Spleen (tissue), 11 donors: Measurements from ENCODE around the gene CHST15. TPM values are rescaled to one million over a fixed set of nuclear protein-coding genes. Genes with fewer than 3 reads are reported as not detected.

Experiments used
- DNase-seq: peaks from one replicate; pipeline ENCODE4 v3.0.0-alpha.2; 2020
- H3K27ac ChIP-seq, 8 donors: fragments of 200-600 bp; sonication (generic) in 7 of 8; 1 replicate in 4 of 8; 2 replicates in 4 of 8; pipeline versions ENCODE4 v1.5.0 to v1.8.0; 2016 to 2021; ENCODE audit warnings: inconsistent platforms in 4 of 8, mild to moderate bottlenecking in 4 of 8, moderate library complexity in 1 of 8
- H3K27me3 ChIP-seq, 7 donors: fragments of 200-600 bp; sonication (generic) in 6 of 7; replicated peaks in 1 of 7; 1 replicate in 4 of 7; 2 replicates in 3 of 7; pipeline versions ENCODE4 v1.5.0 to v1.8.0; 2016 to 2021; ENCODE audit warnings: inconsistent platforms in 3 of 7, mild to moderate bottlenecking in 1 of 7
- H3K36me3 ChIP-seq, 6 donors: fragments of 200-600 bp; sonication (generic) in 5 of 6; 1 replicate in 4 of 6; 2 replicates in 2 of 6; pipeline versions ENCODE4 v1.5.0 to v1.8.0; 2016 to 2021; ENCODE audit warnings: inconsistent platforms in 2 of 6
- H3K4me1 ChIP-seq, 6 donors: fragments of 200-600 bp; sonication (generic) in 5 of 6; 1 replicate in 3 of 6; 2 replicates in 3 of 6; pipeline versions ENCODE4 v1.5.0 to v1.8.0; 2016 to 2021; ENCODE audit warnings: inconsistent platforms in 3 of 6
- H3K4me3 ChIP-seq, 8 donors: fragments of 200-600 bp; sonication (generic) in 7 of 8; 1 replicate in 4 of 8; 2 replicates in 4 of 8; pipeline versions ENCODE4 v1.5.0 to v1.8.0; 2016 to 2021; ENCODE audit warnings: inconsistent platforms in 4 of 8, mild to moderate bottlenecking in 4 of 8, moderate library complexity in 2 of 8
- H3K9me3 ChIP-seq, 8 donors: fragments of 200-600 bp; sonication (generic) in 7 of 8; 1 replicate in 4 of 8; 2 replicates in 4 of 8; pipeline versions ENCODE4 v1.5.0 to v1.8.0; 2016 to 2021; ENCODE audit warnings: inconsistent platforms in 4 of 8
- POLR2A ChIP-seq, 3 donors: fragments of 450-650 bp; IDR thresholded peaks; one replicate each; pipeline ENCODE4 v1.5.1; 2017; ENCODE audit warnings: antibody characterized with exemption in 3 of 3, mild to moderate bottlenecking in 1 of 3
- POLR2AphosphoS5 ChIP-seq, 3 donors: sonication (generic); formaldehyde crosslinking; IDR thresholded peaks; one replicate each; pipeline ENCODE4 v1.5.1; 2017; ENCODE audit warnings: antibody characterized with exemption in 3 of 3
- WGBS, 5 donors: extraction: QIAGEN DNeasy Blood & Tissue Kit in 3 of 5; methylation state at CpG; one replicate each; pipeline versions ENCODE4 v1.1.5 to v1.1.7; 2013 to 2018; 5-methylcytosine and 5-hydroxymethylcytosine counted together
- intact Hi-C: fragments of 100-400 bp; cut with DNase I; formaldehyde crosslinking; loops from one replicate; pipeline ENCODE4 v1.15.0; 2023; ENCODE audit warnings: low total_unique reads
- polyA plus RNA-seq, 3 donors: library from polyadenylated mRNA; stranded (reverse); fragments of 200-250 nt; gene quantifications; one replicate each; pipeline ENCODE4 v1.2.1, GENCODE V29; 2013
- total RNA-seq, 7 donors: library from RNA; depleted of rRNA in 3 of 7; stranded (reverse); fragments of >200 nt in 3 of 7; fragmentation: NEBNext Ultra II Directional in 4 of 7; extraction: Animal tissue kit (Norgen Biotek cat#: 25700) in 4 of 7; gene quantifications; one replicate each; pipeline versions ENCODE4 v1.1.0 to v1.2.1, GENCODE V29; 2016 to 2021
- TF ChIP-seq, protein P1 (sequence below), 11 experiments: fragments of 200-600 bp in 7 of 11; fragments of 450-650 bp in 4 of 11; sonication (generic) in 4 of 11; IDR thresholded peaks in 8 of 11; conservative IDR thresholded peaks in 3 of 11; 1 replicate in 7 of 11; 2 replicates in 4 of 11; pipeline versions ENCODE4 v1.4.0 to v1.8.0; 2016 to 2021; ENCODE audit warnings: antibody characterized with exemption in 11 of 11, inconsistent platforms in 4 of 11, mild to moderate bottlenecking in 1 of 11
- donor health status: healthy with polysubstance abuse.
- donor health status: DM: no; HTN: no; CAD: no; lungs with moderate emphysema.
- donor health status: DM: no; HTN: no; CAD: no.
- donor health status: Bipolar disorder and iron deficiency.
- donor health status: healthy.
- donor health status: DM: no; HTN: no; CAD: no.
- donor health status: DM: yes; HTN: yes; CAD: no.

Gene CHST15
- total and polyA plus RNA-seq, 10 donors, result 6.1 to 133 (median 102) TPM

DNA sequence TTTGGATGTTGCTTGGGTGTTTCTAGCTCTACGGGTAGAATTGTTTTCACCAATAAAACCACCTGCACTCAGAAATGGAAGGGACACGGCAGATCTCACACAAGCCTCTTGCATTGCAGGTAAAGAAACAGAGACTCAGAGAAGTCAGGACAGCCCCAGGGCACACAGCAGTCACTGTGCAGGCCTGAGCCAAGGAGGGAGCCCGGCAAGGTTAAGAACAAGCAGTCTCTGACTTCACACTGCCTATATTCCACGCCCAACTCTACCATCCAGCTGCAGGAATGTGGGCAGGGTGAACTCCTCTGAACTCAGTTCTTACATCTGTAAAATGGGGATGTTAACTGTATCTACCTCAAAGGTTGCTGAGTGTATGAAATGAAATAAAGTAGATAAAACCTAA is 15.4 kb downstream of the CHST15 start:
- WGBS, 5 donors, result 78 to 90% (median 83%) methylated on average over 3 to 4 of the region's 4 CpGs
- DNase-seq, result no peak
- H3K36me3 ChIP-seq, result peaks cover 0 to 22% (median 0%) of the 10 kb centered on the region in 6 donors
- peaks cover 27 to 98% (median 58%) of the 10 kb centered on the region in 6 donors for H3K4me1 ChIP-seq
- H3K27me3 ChIP-seq, result no peaks in the 10 kb centered on the region
- H3K27ac ChIP-seq, result peak overlapping the region in 4 of 8 donors; percentile 24 to 71 (median 39)
- H3K4me3 ChIP-seq, result no peak overlapping the region
- TF ChIP-seq POLR2A (IDR thresholded peaks at IDR 0.05) (no peak), POLR2AphosphoS5 (IDR thresholded peaks at IDR 0.05) (no peak)
- TF ChIP-seq, protein P1, sequence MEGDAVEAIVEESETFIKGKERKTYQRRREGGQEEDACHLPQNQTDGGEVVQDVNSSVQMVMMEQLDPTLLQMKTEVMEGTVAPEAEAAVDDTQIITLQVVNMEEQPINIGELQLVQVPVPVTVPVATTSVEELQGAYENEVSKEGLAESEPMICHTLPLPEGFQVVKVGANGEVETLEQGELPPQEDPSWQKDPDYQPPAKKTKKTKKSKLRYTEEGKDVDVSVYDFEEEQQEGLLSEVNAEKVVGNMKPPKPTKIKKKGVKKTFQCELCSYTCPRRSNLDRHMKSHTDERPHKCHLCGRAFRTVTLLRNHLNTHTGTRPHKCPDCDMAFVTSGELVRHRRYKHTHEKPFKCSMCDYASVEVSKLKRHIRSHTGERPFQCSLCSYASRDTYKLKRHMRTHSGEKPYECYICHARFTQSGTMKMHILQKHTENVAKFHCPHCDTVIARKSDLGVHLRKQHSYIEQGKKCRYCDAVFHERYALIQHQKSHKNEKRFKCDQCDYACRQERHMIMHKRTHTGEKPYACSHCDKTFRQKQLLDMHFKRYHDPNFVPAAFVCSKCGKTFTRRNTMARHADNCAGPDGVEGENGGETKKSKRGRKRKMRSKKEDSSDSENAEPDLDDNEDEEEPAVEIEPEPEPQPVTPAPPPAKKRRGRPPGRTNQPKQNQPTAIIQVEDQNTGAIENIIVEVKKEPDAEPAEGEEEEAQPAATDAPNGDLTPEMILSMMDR (IDR thresholded peaks at IDR 0.05 in 8 of 11, conservative IDR thresholded peaks at IDR 0.05 in 3 of 11), result no peak
- intact Hi-C loops, result no loop called here
- no peaks in the 10 kb centered on the region for H3K9me3 ChIP-seq

DNA sequence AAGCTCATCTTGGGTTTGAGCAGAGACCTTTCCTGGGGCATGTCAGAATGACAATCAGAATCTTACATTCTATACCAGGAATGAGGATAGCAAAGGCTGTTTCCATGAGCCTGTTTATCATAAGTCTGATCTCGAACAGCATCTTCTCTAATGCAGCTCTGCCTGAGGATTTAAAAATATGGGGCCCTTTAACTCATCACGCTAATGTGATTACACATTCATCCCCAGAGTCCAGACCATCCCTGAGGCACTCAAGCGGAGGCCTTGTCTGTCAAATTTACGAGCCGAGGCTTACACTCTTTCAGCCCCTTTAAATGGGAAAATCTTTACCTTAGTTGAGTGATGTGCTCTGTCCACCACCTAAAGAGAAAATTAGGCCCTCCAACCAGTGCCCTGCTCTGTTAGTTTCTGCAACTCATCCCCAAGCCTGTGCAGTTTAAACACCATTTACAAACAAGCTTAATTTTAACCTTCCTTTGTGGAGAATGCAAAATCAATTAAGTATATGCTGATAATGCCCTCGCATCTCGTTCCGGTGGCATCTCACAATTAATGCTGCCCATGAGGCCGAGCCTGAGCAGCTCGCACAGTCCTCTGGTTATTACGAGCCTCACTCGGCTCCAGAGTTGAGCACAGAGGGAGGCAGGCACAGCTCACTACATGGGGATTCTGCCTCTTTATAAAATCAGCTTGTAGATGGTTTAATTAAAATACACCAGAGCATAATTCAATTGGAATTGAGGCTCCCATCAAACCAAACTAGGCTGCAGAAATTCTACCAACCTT is 16.0 kb downstream of the CHST15 start:
- intact Hi-C loops, result no loop called here
- 83 to 87% (median 87%) methylated on average over 12 of the region's 12 CpGs for WGBS, 5 donors

DNA sequence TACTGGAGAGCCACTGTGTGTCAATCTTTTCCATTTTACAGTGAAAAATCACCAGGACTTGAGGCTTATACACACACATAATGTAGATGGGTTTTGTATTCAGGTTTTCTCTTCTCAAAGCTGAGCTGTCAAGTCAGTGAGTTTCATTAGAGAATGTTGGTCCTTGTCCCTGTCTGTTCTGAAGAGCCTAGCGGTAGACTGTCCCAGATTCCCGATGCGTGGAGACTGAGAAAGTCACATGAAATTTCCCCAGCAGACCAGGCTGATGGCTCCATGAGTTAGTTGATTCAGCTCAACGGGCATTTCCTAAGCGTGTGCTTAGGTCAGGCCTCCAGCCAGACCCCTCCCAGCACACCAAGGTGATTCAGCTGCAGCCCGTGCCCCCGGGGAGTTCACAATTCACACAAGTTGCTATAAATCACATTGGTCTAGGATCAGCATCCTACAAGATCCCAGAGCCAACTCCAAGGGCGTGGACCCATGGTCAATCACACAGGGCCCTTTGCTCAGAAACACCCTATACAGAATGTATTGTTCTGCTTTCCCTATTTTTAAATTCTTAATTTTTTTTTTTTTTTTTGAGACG is 17.2 kb downstream of the CHST15 start:
- WGBS, 5 donors, result 71 to 81% (median 79%) methylated on average over 8 to 9 of the region's 9 CpGs
- TF ChIP-seq POLR2AphosphoS5 (IDR thresholded peaks at IDR 0.05), result no peak
- TF ChIP-seq, protein P1 (IDR thresholded peaks at IDR 0.05 in 8 of 11, conservative IDR thresholded peaks at IDR 0.05 in 3 of 11), result no peak
- TF ChIP-seq POLR2A (IDR thresholded peaks at IDR 0.05), result no peak
- peaks cover 27 to 100% (median 76%) of the 10 kb centered on the region in 6 donors for H3K4me1 ChIP-seq

More for the DNA sequence above, 16.0 kb downstream of the CHST15 start:
- no peak for DNase-seq
- H3K9me3 ChIP-seq, result no peaks in the 10 kb centered on the region
- TF ChIP-seq POLR2A (IDR thresholded peaks at IDR 0.05) (no peak), POLR2AphosphoS5 (IDR thresholded peaks at IDR 0.05) (no peak)
- TF ChIP-seq, protein P1 (IDR thresholded peaks at IDR 0.05 in 8 of 11, conservative IDR thresholded peaks at IDR 0.05 in 3 of 11), result no peak
- H3K27ac ChIP-seq, result peak overlapping the region in 4 of 8 donors; percentile 4 to 71 (median 36)
- H3K4me1 ChIP-seq, result peaks cover 27 to 98% (median 64%) of the 10 kb centered on the region in 6 donors
- no peak overlapping the region for H3K4me3 ChIP-seq
- H3K27me3 ChIP-seq, result no peaks in the 10 kb centered on the region
- peaks cover 0 to 16% (median 0%) of the 10 kb centered on the region in 6 donors for H3K36me3 ChIP-seq

More for the DNA sequence above, 17.2 kb downstream of the CHST15 start:
- peaks cover 0 to 8% (median 0%) of the 10 kb centered on the region in 6 donors for H3K36me3 ChIP-seq
- intact Hi-C loops, result no loop called here
- peak overlapping the region in 6 of 8 donors; percentile 19 to 74 (median 66) for H3K27ac ChIP-seq
- DNase-seq, result no peak
- no peaks in the 10 kb centered on the region for H3K9me3 ChIP-seq
- H3K27me3 ChIP-seq, result no peaks in the 10 kb centered on the region
- no peak overlapping the region for H3K4me3 ChIP-seq
